GM12891 (cell line): Measurements from ENCODE around the gene ZNF618.

Source experiments
- POLR2A ChIP-seq: IDR thresholded peaks from 2 replicates; pipeline ENCODE4 v1.6.1; 2011; ENCODE audit warnings: low read depth, low read length, control low read depth
- POLR2AphosphoS5 ChIP-seq: IDR thresholded peaks from 2 replicates; pipeline ENCODE4 v1.6.1; 2011; ENCODE audit warnings: low read depth, low read length, control low read depth
- SPI1 ChIP-seq: IDR thresholded peaks from 2 replicates; pipeline ENCODE4 v1.6.1; 2011; ENCODE audit warnings: low read depth, low read length, control low read depth
- TAF1 ChIP-seq: IDR thresholded peaks from 2 replicates; pipeline ENCODE4 v1.6.1; 2011; ENCODE audit warnings: low read depth, low read length, control low read depth

DNA sequence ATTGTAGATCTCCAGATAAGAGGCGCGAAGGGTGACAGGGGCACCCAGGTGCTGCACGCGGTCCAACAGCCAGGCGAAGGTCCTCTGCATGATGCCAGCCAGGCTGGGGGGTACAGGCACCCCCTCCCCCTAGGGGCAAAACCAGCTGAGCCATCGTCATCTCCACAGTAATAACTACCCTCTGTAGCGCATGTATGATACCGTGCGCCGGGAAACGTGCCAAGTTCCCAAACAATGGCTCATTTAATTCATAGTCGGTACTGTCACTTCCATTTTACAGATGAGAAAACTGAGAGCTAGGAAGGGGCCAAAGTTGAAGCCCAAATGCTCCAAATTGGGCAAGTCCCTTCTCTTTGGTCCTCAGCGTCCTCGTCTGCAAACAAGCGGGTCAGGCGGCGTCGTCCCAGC is 221.5 kb downstream of the ZNF618 start:
- TF ChIP-seq TAF1 (no peak), POLR2A (no peak), POLR2AphosphoS5 (no peak), SPI1 (no peak)
